GM12801 (cell line): ENCODE results near the gene COL4A2.

ENCODE experiments used
- CTCF ChIP-seq: IDR thresholded peaks from one replicate; pipeline ENCODE4 v1.5.1; 2011; ENCODE audit warnings: control low read depth; ENCODE audit not compliant: insufficient read length; ENCODE audit errors: extremely low read depth

Gene COL4A2

GRCh38 chr13:110394371-110394841, 87.3 kb downstream of the COL4A2 start:
- TF ChIP-seq CTCF: no peak

GRCh38 chr13:110396476-110396875, 89.4 kb downstream of the COL4A2 start:
- TF ChIP-seq CTCF: no peak

- TF ChIP-seq CTCF: no peak
Observed at GRCh38 chr13:110396913-110397381, 89.9 kb downstream of the COL4A2 start.

- TF ChIP-seq CTCF: no peak
Observed at GRCh38 chr13:110397436-110398115, 90.5 kb downstream of the COL4A2 start.

- no peak for TF ChIP-seq CTCF
Observed at GRCh38 chr13:110398564-110399507, 91.8 kb downstream of the COL4A2 start.

GRCh38 chr13:110399801-110400200, 92.7 kb downstream of the COL4A2 start:
- TF ChIP-seq CTCF: no peak

GRCh38 chr13:110400786-110401533, 93.9 kb downstream of the COL4A2 start:
- TF ChIP-seq CTCF: no peak
